ENCODE measurements around the gene PLCB4.

The PLCB4 gene

GRCh38 chr20:9128568-9128967 lies 59.7 kb downstream of the PLCB4 start:
- no peak for TF ChIP-seq CTCF (IDR thresholded peaks at IDR 0.05; ENCODE audit: borderline replicate concordance, control extremely low read depth, extremely low read depth, insufficient read depth, missing control alignments)
- DNase-seq (ENCODE audit: low spot score), result no peak
- in situ Hi-C loops (cut with MboI; ENCODE audit: low sequenced_read_pairs, unreplicated experiment), result no loop called here

GRCh38 chr20:9129756-9130155 lies 60.9 kb downstream of the PLCB4 start:
- TF ChIP-seq CTCF (IDR thresholded peaks at IDR 0.05; ENCODE audit: borderline replicate concordance, control extremely low read depth, extremely low read depth, insufficient read depth, missing control alignments), result no peak
- DNase-seq (ENCODE audit: low spot score), result no peak
- in situ Hi-C loops (cut with MboI; ENCODE audit: low sequenced_read_pairs, unreplicated experiment), result no loop called here

GRCh38 chr20:9130521-9130920 lies 61.6 kb downstream of the PLCB4 start:
- TF ChIP-seq CTCF (IDR thresholded peaks at IDR 0.05; ENCODE audit: borderline replicate concordance, control extremely low read depth, extremely low read depth, insufficient read depth, missing control alignments), result no peak
- in situ Hi-C loops (cut with MboI; ENCODE audit: low sequenced_read_pairs, unreplicated experiment), result no loop called here
- no peak for DNase-seq (ENCODE audit: low spot score)

GRCh38 chr20:9131841-9132240 lies 63.0 kb downstream of the PLCB4 start:
- in situ Hi-C loops (cut with MboI; ENCODE audit: low sequenced_read_pairs, unreplicated experiment), result no loop called here
- TF ChIP-seq CTCF (IDR thresholded peaks at IDR 0.05; ENCODE audit: borderline replicate concordance, control extremely low read depth, extremely low read depth, insufficient read depth, missing control alignments), result no peak
- DNase-seq (ENCODE audit: low spot score), result no peak

GRCh38 chr20:9134346-9134745 lies 65.5 kb downstream of the PLCB4 start:
- in situ Hi-C loops (cut with MboI; ENCODE audit: low sequenced_read_pairs, unreplicated experiment), result no loop called here
- TF ChIP-seq CTCF (IDR thresholded peaks at IDR 0.05; ENCODE audit: borderline replicate concordance, control extremely low read depth, extremely low read depth, insufficient read depth, missing control alignments), result no peak
- no peak for DNase-seq (ENCODE audit: low spot score)

GRCh38 chr20:9136114-9136513 lies 67.2 kb downstream of the PLCB4 start:
- in situ Hi-C loops (cut with MboI; ENCODE audit: low sequenced_read_pairs, unreplicated experiment), result no loop called here
- no peak for TF ChIP-seq CTCF (IDR thresholded peaks at IDR 0.05; ENCODE audit: borderline replicate concordance, control extremely low read depth, extremely low read depth, insufficient read depth, missing control alignments)
- DNase-seq (ENCODE audit: low spot score), result no peak

GRCh38 chr20:9137001-9137400 lies 68.1 kb downstream of the PLCB4 start:
- DNase-seq (ENCODE audit: low spot score), result no peak
- no peak for TF ChIP-seq CTCF (IDR thresholded peaks at IDR 0.05; ENCODE audit: borderline replicate concordance, control extremely low read depth, extremely low read depth, insufficient read depth, missing control alignments)
- in situ Hi-C loops (cut with MboI; ENCODE audit: low sequenced_read_pairs, unreplicated experiment), result no loop called here
